GM18951 (cell line): Measurements from ENCODE around the gene CCDC91.
"Not testable (repeated sequence)": the region's sequence is repeated elsewhere in the genome, so short reads cannot be mapped to it uniquely, and the experiment has no call there.

Experiments used
- POLR2A ChIP-seq: IDR thresholded peaks from 4 replicates; pipeline ENCODE4 v1.6.1; 2011; ENCODE audit warnings: mild to moderate bottlenecking; ENCODE audit not compliant: insufficient read length, insufficient read depth; ENCODE audit errors: extremely low read depth
- in situ Hi-C: fragments of 300-500 bp; cut with MboI; formaldehyde crosslinking; loops from one replicate; pipeline ENCODE4 v1.12.0; 2022; ENCODE audit warnings: low sequenced_read_pairs, mixed read lengths, inconsistent platforms; ENCODE audit not compliant: unreplicated experiment

The CCDC91 gene

GRCh38 chr12:28257411-28257810, 67.2 kb downstream of the CCDC91 start:
- TF ChIP-seq POLR2A = no peak
- in situ Hi-C loops = no loop called here

GRCh38 chr12:28258998-28259397, 68.7 kb downstream of the CCDC91 start:
- no peak for TF ChIP-seq POLR2A
- in situ Hi-C loops = no loop called here

GRCh38 chr12:28265435-28266042, 75.3 kb downstream of the CCDC91 start:
- TF ChIP-seq POLR2A = no peak
- in situ Hi-C loops = no loop called here

- in situ Hi-C loops = not testable (repeated sequence)
Observed at GRCh38 chr12:28267920-28268607, 77.8 kb downstream of the CCDC91 start.

GRCh38 chr12:28268608-28269229, 78.5 kb downstream of the CCDC91 start:
- in situ Hi-C loops = no loop called here

GRCh38 chr12:28269851-28270250, 79.6 kb downstream of the CCDC91 start:
- no peak for TF ChIP-seq POLR2A
- in situ Hi-C loops = no loop called here

More at GRCh38 chr12:28268608-28269229, 78.5 kb downstream of the CCDC91 start:
- TF ChIP-seq POLR2A = no peak

- no peak for TF ChIP-seq POLR2A
- in situ Hi-C loops = no loop called here
Observed at GRCh38 chr12:28278499-28278898, 88.2 kb downstream of the CCDC91 start.

- in situ Hi-C loops = no loop called here
Observed at GRCh38 chr12:28278960-28279359, 88.7 kb downstream of the CCDC91 start.

GRCh38 chr12:28286352-28286751, 96.1 kb downstream of the CCDC91 start:
- in situ Hi-C loops = no loop called here
- TF ChIP-seq POLR2A = no peak

More at GRCh38 chr12:28278960-28279359, 88.7 kb downstream of the CCDC91 start:
- TF ChIP-seq POLR2A = no peak

- no peak for TF ChIP-seq POLR2A
- in situ Hi-C loops = no loop called here
Observed at GRCh38 chr12:28290262-28290661, 100.0 kb downstream of the CCDC91 start.

GRCh38 chr12:28292699-28293098, 102.4 kb downstream of the CCDC91 start:
- TF ChIP-seq POLR2A = no peak
- in situ Hi-C loops = no loop called here

GRCh38 chr12:28294300-28294699, 104.0 kb downstream of the CCDC91 start:
- in situ Hi-C loops = no loop called here
- TF ChIP-seq POLR2A = no peak

GRCh38 chr12:28296287-28296686, 106.0 kb downstream of the CCDC91 start:
- in situ Hi-C loops = no loop called here
- TF ChIP-seq POLR2A = no peak

- in situ Hi-C loops = no loop called here
- no peak for TF ChIP-seq POLR2A
Observed at GRCh38 chr12:28303192-28303591, 112.9 kb downstream of the CCDC91 start.

GRCh38 chr12:28306535-28306934, 116.3 kb downstream of the CCDC91 start:
- no peak for TF ChIP-seq POLR2A
- in situ Hi-C loops = no loop called here
